ENCODE results near the gene PRMT1.
"Not testable (repeated sequence)": the region's sequence is repeated elsewhere in the genome, so short reads cannot be mapped to it uniquely, and the experiment has no call there.

The PRMT1 gene

DNA sequence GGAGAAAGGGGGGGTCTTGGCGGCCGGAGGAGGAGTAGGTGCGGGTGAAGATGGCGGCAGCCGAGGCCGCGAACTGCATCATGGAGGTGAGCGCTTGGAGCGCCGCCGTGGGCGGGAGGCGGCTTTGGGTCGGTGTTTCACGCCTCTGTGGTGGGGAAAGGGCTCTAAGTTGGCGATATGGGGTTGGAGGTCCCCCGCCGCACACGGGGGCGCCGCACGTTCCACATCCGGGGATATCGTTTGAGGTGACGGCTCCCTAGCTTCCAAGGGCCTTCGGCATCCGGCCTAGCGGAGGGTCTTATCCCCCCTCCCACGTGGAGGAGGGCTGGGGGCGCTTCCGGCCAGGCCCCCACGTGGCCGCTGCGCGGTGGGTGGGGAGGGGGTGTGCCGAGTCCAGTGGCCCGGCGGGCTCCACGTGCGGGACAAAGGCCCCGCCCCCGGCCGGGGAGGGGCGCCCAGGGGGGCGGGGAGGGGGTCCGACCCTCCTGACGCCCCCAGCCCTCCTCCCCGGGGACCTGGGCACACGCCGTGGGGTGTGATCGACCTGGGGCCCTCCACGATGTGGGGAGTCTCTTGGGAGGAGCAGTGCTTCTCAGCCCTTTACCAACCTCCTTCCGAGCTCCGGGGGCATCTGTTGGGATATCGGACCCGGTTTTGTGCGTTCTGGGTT lies at the start of gene PRMT1:
Gene PRMT1, plus strand, starts transcription at position 41 of the 670 bp plus-strand sequence. Its CDS starts 10 bp downstream, at position 51.
- FAIRE-seq, result no peak
- no peak for DNase-seq (ENCODE audit: insufficient read length, low spot score)

DNA sequence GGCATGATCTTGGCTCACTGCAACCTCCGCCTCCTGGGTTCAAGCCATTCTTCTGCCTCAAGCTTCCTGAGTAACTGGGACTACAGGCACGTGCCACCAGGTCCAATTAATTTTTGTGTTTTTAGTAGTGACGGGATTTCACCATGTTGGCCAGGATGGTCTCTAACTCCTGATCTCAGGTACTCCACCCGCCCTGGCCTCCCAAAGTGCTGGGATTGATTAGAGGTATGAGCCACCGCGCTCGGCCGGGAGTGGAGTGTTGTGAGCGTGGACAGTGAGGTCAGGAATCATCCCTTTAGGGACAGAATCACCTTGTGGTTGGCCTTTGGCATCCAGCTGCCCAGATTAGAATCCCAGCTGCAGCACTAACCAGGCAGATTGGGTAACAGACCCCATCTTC lies 47.4 kb upstream of the PRMT1 start:
- FAIRE-seq, result no peak
- DNase-seq (ENCODE audit: insufficient read length, low spot score), result no peak

GRCh38 chr19:49631014-49631588 lies 46.0 kb upstream of the PRMT1 start:
- FAIRE-seq (no peak), DNase-seq (ENCODE audit: insufficient read length, low spot score) (no peak)

DNA sequence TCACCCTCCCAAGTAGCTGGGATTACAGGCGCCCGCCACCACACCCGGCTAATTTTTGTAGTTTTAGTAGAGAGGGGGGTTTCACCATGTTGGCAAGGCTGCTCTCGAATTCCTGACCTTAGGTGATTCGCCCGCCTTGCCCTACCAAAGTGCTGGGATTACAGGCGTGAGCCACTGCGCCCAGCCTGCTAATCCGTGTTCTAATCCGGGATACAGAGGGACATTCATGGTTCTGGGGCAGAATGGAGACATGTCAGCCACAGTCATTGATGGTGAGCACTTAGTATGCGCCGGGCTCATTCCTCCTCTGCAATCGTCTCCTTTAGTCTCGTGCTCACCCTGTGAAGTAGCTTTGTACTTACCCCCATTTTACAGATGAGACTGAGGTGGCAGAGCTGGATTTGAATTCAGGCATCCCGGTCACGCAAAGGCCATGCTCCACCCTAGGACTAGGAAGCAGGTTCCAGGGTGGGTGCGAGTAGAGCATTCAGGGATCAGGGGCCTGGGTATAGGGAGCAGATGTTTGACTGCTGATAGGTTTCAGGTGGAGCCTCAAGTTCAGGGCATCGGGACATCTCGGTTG lies 45.4 kb upstream of the PRMT1 start:
- FAIRE-seq (no peak), DNase-seq (ENCODE audit: insufficient read length, low spot score) (no peak)

DNA sequence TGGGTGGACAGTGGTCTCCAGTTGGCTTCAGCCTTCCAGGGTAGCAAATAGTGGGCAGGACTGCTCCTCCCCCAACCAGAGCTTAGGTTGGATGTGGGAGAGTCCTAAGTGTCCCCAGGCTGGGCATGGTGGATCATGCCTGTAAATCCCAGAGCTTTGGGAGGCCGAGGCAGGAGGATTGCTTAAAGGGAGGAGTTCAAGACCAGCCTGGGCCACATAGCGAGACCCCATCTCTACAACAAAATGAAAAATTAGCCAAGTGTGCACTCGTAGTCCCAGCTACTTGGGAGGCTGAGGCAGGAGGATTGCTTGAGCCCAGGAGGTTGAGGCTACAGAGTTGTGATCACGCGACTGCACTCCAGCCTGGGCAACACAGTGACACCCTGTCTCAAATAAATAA lies 44.5 kb upstream of the PRMT1 start:
- FAIRE-seq, result no peak
- no peak for DNase-seq (ENCODE audit: insufficient read length, low spot score)

DNA sequence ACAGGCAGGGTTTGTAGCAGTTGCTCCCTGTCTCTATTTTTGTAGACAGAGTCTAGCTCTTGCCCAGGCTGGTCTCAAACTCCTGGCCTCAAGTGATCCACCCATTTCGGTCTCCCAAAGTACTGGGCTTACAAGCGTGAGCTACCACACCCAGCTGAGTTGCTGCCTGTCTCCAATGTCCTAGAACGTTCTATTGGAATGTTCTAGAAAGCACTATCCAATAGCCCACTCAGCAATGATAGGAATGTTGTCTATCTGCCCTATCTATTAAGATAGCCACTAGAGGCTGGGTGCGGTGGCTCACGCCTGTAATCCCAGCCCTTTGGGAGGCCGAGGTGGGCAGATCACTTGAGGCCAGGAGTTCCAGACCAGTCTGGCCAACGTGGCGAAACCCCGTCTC lies 43.8 kb upstream of the PRMT1 start:
- DNase-seq (ENCODE audit: insufficient read length, low spot score); FAIRE-seq: not testable (repeated sequence)

GRCh38 chr19:49635530-49636232 lies 41.4 kb upstream of the PRMT1 start:
- FAIRE-seq, result no peak
- no peak for DNase-seq (ENCODE audit: insufficient read length, low spot score)

GRCh38 chr19:49636233-49636932 lies 40.7 kb upstream of the PRMT1 start:
- DNase-seq (ENCODE audit: insufficient read length, low spot score) (no peak), FAIRE-seq (no peak)

DNA sequence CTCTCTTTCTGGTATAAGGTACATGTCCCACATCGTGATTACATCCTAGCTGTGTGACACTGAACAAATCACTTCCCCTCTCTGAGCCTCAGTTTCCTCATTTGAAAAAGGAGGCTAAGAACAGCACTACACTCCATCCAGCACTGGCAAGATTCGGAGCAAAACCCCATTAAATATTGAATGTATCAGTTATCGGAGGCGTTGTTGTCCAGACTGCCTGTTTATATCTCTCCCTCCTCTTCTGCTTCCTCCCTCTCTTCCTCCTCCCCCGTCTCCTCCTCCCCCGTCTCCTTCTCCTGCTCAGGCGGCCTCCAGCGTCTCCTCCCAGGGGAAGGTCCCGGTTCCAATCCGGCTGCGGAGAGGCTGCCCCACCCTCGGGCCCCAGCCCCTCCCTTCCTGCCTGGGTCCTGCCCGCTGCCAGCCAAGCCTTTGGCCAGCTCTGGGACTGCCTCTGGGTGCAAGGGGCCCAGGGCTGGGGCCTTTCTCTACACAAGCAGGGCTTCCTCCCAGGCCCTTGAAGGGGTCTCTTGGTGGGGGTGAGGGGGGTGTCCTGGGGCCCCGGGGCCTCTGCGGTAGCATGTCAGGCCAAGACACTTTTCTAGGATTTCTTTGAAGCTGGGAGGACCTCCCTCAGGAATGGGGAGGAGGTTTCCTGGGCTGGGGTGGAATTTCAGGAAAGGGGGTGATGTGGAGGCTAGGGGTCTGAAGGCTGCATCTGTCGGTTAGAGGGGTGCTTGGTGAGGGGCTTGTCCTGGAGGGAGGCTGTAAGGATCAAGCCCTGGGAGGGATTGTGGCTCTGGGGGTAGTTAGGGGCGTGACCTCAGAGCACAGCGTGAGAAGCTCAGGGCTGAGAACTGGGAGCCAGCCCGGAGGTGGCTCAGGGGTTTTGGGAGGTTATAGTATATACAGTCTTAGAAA lies 39.0 kb upstream of the PRMT1 start:
- FAIRE-seq, result peak; percentile 9
- DNase-seq (ENCODE audit: insufficient read length, low spot score), result peak; percentile 68

DNA sequence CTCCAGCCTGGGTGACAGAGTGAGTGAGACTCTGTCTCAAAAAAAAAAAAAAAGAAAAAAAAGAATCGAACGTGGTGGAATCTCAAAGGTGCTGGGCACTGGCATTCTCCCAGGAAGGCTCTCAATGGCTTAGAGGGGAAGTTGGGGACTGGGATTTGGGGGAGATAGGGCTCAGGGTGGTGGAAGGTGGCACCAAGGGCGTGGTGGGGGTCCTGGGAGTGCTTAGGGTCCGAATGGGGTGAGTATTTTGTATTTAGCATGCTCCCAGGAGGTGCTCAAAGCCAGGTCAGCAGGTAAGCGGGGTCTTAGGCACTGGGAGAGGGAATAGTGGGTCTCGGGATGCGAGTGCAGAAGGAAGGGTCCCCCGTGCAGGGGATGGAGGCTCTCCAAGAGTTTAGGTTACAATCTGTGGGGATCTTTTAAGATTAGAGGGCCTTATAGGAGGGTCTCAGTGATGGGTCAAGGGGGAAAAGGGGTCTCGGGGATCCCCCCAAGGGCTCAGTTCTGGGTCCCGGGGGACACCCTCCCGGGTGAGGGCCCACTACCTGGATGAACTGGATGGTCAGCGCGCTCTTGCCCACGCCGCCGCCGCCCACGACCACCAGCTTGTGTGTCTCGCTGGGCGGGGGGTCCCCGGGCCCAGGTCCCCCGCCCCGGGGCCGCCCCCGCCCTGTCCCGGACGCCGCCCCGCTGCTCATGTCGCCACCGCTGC lies 37.5 kb upstream of the PRMT1 start:
- no peak for FAIRE-seq
- DNase-seq (ENCODE audit: insufficient read length, low spot score), result no peak

DNA sequence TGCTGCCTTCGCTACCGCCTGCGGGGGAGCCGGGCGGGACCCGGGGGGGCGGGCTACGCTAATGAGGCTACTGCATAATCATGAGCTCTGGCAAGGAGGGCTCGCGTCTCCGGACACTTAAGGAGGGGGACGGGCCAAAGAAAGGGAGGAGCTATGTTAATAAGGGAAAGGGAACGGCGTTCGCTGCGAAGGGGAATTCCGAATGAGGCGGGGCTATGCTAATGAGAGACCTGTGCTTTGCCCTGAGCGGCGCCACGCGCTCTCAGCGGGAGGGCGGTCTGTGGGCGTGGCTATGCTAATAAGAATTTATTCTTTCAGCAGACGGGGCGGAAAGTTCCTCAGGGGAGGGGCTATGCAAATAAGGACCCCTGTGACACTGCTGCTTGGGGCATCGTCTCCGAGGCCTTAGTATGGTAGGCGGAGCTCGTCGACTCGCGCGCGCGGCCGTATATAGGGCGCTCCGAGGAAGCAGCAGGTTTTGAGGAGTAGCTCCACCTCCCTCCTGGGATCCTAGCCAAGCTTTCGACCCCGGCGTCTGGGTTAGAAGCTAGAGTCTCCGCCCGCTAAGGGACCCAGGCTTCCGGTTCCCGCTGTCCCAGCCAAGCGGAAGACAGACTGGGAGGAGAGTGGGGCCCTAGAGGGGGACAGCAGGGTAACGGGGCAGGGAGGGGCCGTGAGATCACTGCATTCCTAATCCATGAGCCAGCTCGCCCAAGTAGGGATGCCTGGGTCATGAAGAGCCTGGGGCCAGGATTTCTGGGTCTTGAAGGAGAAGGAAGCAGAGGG lies 36.8 kb upstream of the PRMT1 start, which contains the start of gene RRAS:
Gene RRAS, minus strand, starts transcription at position 31 of the 786 bp plus-strand sequence. CDS start 45 bp downstream, outside the sequence.
- peak; percentile 97 for FAIRE-seq
- DNase-seq (ENCODE audit: insufficient read length, low spot score), result peak; percentile 95

GRCh38 chr19:49641688-49642491 lies 35.2 kb upstream of the PRMT1 start, which contains the start of gene SCAF1:
SCAF1 (plus strand) TSS chr19:49642209; CDS start chr19:49645027, 2,818 bp downstream.
- peak; percentile 89 for DNase-seq (ENCODE audit: insufficient read length, low spot score)
- FAIRE-seq, result peak; percentile 99

- FAIRE-seq (no peak), DNase-seq (ENCODE audit: insufficient read length, low spot score) (no peak)
Observed at GRCh38 chr19:49642492-49643035, 34.5 kb upstream of the PRMT1 start.

GRCh38 chr19:49643466-49643865 lies 33.6 kb upstream of the PRMT1 start:
- FAIRE-seq (no peak), DNase-seq (ENCODE audit: insufficient read length, low spot score) (no peak)

DNA sequence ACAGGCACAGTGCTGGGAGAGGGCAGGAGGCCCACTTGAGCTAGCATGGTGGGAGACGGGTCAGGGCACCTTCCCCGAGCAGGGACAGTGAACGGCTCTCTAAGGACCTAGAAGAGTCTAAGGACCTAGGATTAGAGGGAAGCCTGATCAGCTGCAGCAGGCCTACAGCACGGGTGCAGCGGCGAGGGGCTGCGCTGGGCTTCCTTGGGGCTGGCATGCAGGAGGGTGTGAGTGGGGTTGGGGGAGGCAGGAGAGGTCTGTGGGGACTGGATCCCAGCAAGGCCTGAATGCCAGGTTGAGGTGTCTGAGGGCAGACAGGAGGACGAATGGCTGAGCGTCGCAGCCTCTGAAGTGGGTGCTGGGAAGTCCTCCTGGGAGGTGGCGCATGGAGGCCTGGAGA lies 31.5 kb upstream of the PRMT1 start:
- no peak for FAIRE-seq
- DNase-seq (ENCODE audit: insufficient read length, low spot score), result no peak

DNA sequence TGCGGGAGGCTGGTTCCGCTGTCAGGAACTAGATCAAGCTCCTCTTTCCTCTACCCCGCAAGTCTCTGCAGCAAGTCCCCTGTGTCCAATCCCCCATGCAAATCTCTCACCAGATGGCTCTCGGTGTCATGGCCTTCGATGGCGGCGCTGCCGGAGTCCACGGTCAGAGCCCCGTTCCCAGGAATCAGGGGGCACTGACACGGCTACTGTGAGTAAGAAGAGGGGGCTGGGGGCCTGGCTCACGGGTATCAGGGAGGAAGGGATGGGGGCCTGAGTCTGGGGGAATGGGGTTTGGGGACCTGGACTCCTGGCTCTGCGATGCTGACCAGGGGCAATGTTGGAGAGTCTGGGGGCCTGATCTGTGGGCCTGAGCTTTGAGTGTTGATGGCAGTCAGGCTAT lies 31.1 kb upstream of the PRMT1 start:
- FAIRE-seq (no peak), DNase-seq (ENCODE audit: insufficient read length, low spot score) (no peak)

DNA sequence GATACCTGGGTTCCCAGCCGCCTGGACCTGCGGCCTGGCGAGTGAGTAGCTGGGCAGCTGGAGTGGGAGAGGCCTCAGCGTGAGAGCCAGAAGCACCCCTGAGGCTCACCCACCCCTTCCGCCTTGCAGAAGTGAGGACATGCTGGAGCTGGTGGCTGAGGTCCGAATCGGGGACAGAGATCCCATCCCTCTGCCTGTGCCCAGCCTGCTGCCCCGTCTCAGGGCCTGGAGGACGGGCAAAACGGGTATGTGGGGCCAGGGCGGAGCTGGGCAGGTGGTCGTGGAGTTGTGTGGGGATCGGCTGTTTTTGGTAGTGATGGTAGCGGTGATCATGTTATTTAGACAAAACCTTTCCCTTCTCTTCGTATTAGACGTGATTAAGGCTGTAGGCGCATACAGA lies 30.5 kb upstream of the PRMT1 start:
- DNase-seq (ENCODE audit: insufficient read length, low spot score), result no peak
- FAIRE-seq, result no peak

Data from HTR-8/SVneo (cell line).